H9 (cell line): Measurements from ENCODE around the gene PLD5. TPM values are rescaled to one million over a fixed set of nuclear protein-coding genes. Genes with fewer than 3 reads are reported as not detected.
A peak's percentile ranks its signal among the peaks of the same experiment; 100 is the strongest.

Experiments used
- DNase-seq: peaks from one replicate; pipeline ENCODE4 v3.0.0-alpha.2; 2017
- H2AFZ ChIP-seq: one replicate; pipeline ENCODE4 v1.6.1; 2013; ENCODE audit warnings: mild to moderate bottlenecking, low read length, control low read depth, moderate library complexity
- H2AK5ac ChIP-seq: 2 replicates; pipeline ENCODE4 v1.6.1; 2013; ENCODE audit warnings: low read length, control low read depth, mixed read lengths; ENCODE audit not compliant: insufficient read length
- H2BK120ac ChIP-seq: one replicate; pipeline ENCODE4 v1.6.1; 2013; ENCODE audit warnings: low read depth, mild to moderate bottlenecking, low read length, control low read depth, inconsistent platforms; ENCODE audit not compliant: poor library complexity, severe bottlenecking
- H2BK12ac ChIP-seq: 2 replicates; pipeline ENCODE4 v1.6.1; 2013; ENCODE audit warnings: low read length, control low read depth, mixed read lengths, low read depth; ENCODE audit not compliant: insufficient read length
- H2BK15ac ChIP-seq: 2 replicates; pipeline ENCODE4 v1.6.1; 2013; ENCODE audit warnings: low read depth, low read length, control low read depth
- H2BK20ac ChIP-seq: one replicate; pipeline ENCODE4 v1.6.1; 2013; ENCODE audit warnings: low read depth, mild to moderate bottlenecking, low read length, control low read depth, inconsistent platforms; ENCODE audit not compliant: poor library complexity, severe bottlenecking
- H2BK5ac ChIP-seq: 2 replicates; pipeline ENCODE4 v1.6.1; 2013; ENCODE audit warnings: low read length, control low read depth, mixed read lengths; ENCODE audit not compliant: insufficient read length
- H3K14ac ChIP-seq: 2 replicates; pipeline ENCODE4 v1.6.1; 2013; ENCODE audit warnings: low read length, control low read depth; ENCODE audit not compliant: insufficient read depth
- H3K18ac ChIP-seq: 2 replicates; pipeline ENCODE4 v1.6.1; 2013; ENCODE audit warnings: low read depth, mild to moderate bottlenecking, mixed read lengths, low read length, control low read depth; ENCODE audit not compliant: insufficient read length
- H3K23ac ChIP-seq: 2 replicates; pipeline ENCODE4 v1.6.1; 2013; ENCODE audit warnings: low read length, control low read depth, mixed read lengths, low read depth; ENCODE audit not compliant: insufficient read length
- H3K23me2 ChIP-seq: 2 replicates; pipeline ENCODE4 v1.6.1; 2013; ENCODE audit warnings: low read depth, mild to moderate bottlenecking, mixed read lengths, low read length, control low read depth; ENCODE audit not compliant: insufficient read length, poor library complexity, severe bottlenecking
- H3K27ac ChIP-seq: 2 replicates; pipeline ENCODE4 v1.5.1; 2013; ENCODE audit warnings: low read length, control low read depth, mixed read lengths, low read depth; ENCODE audit not compliant: insufficient read length
- H3K27me3 ChIP-seq: 2 replicates; pipeline ENCODE4 v1.6.1; 2013; ENCODE audit warnings: low read length, control low read depth, inconsistent platforms; ENCODE audit not compliant: insufficient read depth
- H3K4ac ChIP-seq: 2 replicates; pipeline ENCODE4 v1.6.1; 2013; ENCODE audit warnings: low read depth, mild to moderate bottlenecking, control low read depth, inconsistent platforms, low read length, moderate library complexity
- H3K4me1 ChIP-seq: 2 replicates; pipeline ENCODE4 v1.6.1; 2013; ENCODE audit warnings: low read length, control low read depth, inconsistent platforms; ENCODE audit not compliant: insufficient read depth
- H3K4me2 ChIP-seq: 2 replicates; pipeline ENCODE4 v1.6.1; 2013; ENCODE audit warnings: low read length, control low read depth, mixed read lengths; ENCODE audit not compliant: insufficient read length, insufficient read depth
- H3K56ac ChIP-seq: 2 replicates; pipeline ENCODE4 v1.6.1; 2013; ENCODE audit warnings: low read depth, mild to moderate bottlenecking, mixed read lengths, low read length, control low read depth; ENCODE audit not compliant: insufficient read length
- H3K79me1 ChIP-seq: 2 replicates; pipeline ENCODE4 v1.6.1; 2013; ENCODE audit warnings: low read depth, mild to moderate bottlenecking, moderate library complexity, low read length, control low read depth, inconsistent platforms; ENCODE audit not compliant: insufficient read depth, poor library complexity, severe bottlenecking
- H3K79me2 ChIP-seq: 2 replicates; pipeline ENCODE4 v1.6.1; 2013; ENCODE audit warnings: low read length, control low read depth, inconsistent platforms; ENCODE audit not compliant: insufficient read depth
- H3K9ac ChIP-seq: 2 replicates; pipeline ENCODE4 v1.6.1; 2013; ENCODE audit warnings: low read length, control low read depth, mixed read lengths; ENCODE audit not compliant: insufficient read length; ENCODE audit errors: extremely low read depth
- H3K9me3 ChIP-seq: one replicate; pipeline ENCODE4 v1.6.1; 2013; ENCODE audit warnings: low read depth, low read length, inconsistent platforms; ENCODE audit not compliant: control insufficient read depth
- H3T11ph ChIP-seq: one replicate; pipeline ENCODE4 v1.6.1; 2013; ENCODE audit warnings: mild to moderate bottlenecking, low read length, control low read depth, inconsistent platforms
- H4K20me1 ChIP-seq: one replicate; pipeline ENCODE4 v1.6.1; 2013; ENCODE audit not compliant: control insufficient read depth, insufficient read length, insufficient read depth
- H4K5ac ChIP-seq: 2 replicates; pipeline ENCODE4 v1.6.1; 2013; ENCODE audit warnings: low read depth, mild to moderate bottlenecking, mixed read lengths, low read length, control low read depth; ENCODE audit not compliant: insufficient read length
- H4K8ac ChIP-seq: replicated peaks from 2 replicates; pipeline ENCODE4 v1.6.1; 2013; ENCODE audit warnings: low read length, control low read depth, mixed read lengths, low read depth; ENCODE audit not compliant: insufficient read length
- H4K91ac ChIP-seq: 2 replicates; pipeline ENCODE4 v1.6.1; 2013; ENCODE audit warnings: low read depth, mild to moderate bottlenecking, moderate library complexity, mixed read lengths, low read length, control low read depth; ENCODE audit not compliant: insufficient read length
- H3K27ac Mint-ChIP-seq, 3 experiments: 2 replicates in 2 of 3; 3 replicates in 1 of 3; pipeline ENCODE4 v1.8.0; 2020 to 2021; ENCODE audit warnings: mixed read lengths in 3 of 3, mild to moderate bottlenecking in 1 of 3, moderate library complexity in 1 of 3
- H3K27me3 Mint-ChIP-seq: 2 replicates; pipeline ENCODE4 v1.8.0; 2021; ENCODE audit warnings: low read depth, mild to moderate bottlenecking, moderate library complexity, mixed read lengths
- H3K36me3 Mint-ChIP-seq, 3 experiments: 2 replicates in 2 of 3; 3 replicates in 1 of 3; pipeline ENCODE4 v1.8.0; 2020 to 2021; ENCODE audit warnings: low read depth in 3 of 3, mixed read lengths in 3 of 3; ENCODE audit not compliant: insufficient read depth in 1 of 3
- H3K4me1 Mint-ChIP-seq, 2 experiments: 2 replicates each; pipeline ENCODE4 v1.8.0; 2020; ENCODE audit warnings: mixed read lengths in 2 of 2
- H3K4me3 Mint-ChIP-seq, 2 experiments: 2 replicates in 1 of 2; 3 replicates in 1 of 2; pipeline ENCODE4 v1.8.0; 2020 to 2021; ENCODE audit warnings: mild to moderate bottlenecking in 2 of 2, mixed read lengths in 2 of 2, moderate library complexity in 1 of 2
- H3K9me3 Mint-ChIP-seq, 2 experiments: 2 replicates in 1 of 2; 3 replicates in 1 of 2; pipeline ENCODE4 v1.8.0; 2020; ENCODE audit warnings: mild to moderate bottlenecking in 2 of 2, mixed read lengths in 2 of 2, moderate library complexity in 1 of 2
- CTCF ChIP-seq: fragments of 200-600 bp; sonication (generic); conservative IDR thresholded peaks from 3 replicates; pipeline ENCODE4 v1.8.0; 2021; ENCODE audit warnings: antibody characterized with exemption, mild to moderate bottlenecking
- WGBS: extraction: QIAGEN DNeasy Blood & Tissue Kit; methylation state at CpG from one replicate; pipeline ENCODE4 v1.1.7; 2013; ENCODE audit warnings: missing lambda C conversion rate, low lambda C conversion rate, mixed read lengths; ENCODE audit not compliant: insufficient read length; ENCODE audit errors: extremely low coverage; 5-methylcytosine and 5-hydroxymethylcytosine counted together
- total RNA-seq: library from RNA; stranded (reverse); gene quantifications from 2 replicates; pipeline ENCODE4 v1.2.1, GENCODE V29; 2021

Gene PLD5
- total RNA-seq, 1 experiment from 2014 or later = 5.2 TPM

GRCh38 chr1:242412921-242413320, 111.6 kb downstream of the PLD5 start:
- H3K9me3 ChIP-seq = no peaks in the 10 kb centered on the region
- Mint-ChIP-seq H3K27ac (peak overlapping the region in 1 of 3 experiments; percentile 19; a peak in 1 of 7 replicates), H3K36me3 (peaks cover 12 to 29% (median 12%) of the 10 kb centered on the region in 3 experiments; a peak in 6 of 7 replicates), H3K9me3 (peaks cover 19 to 26% of the 10 kb centered on the region in 2 experiments), H3K4me3 (no peak overlapping the region), H3K27me3 (no peaks in the 10 kb centered on the region), H3K4me1 (peaks cover 23% of the 10 kb centered on the region in 2 experiments)
- no peak for DNase-seq
- no peaks in the 10 kb centered on the region for H4K20me1 ChIP-seq
- H3K27ac ChIP-seq = no peak overlapping the region
- no CpG with 5 or more reads among the region's 6 CpGs for WGBS
- H4K5ac ChIP-seq = no peak overlapping the region
- no peak overlapping the region for H3K14ac ChIP-seq
- no peak for TF ChIP-seq CTCF
- no peak overlapping the region for H2AK5ac ChIP-seq
- H3T11ph ChIP-seq = no peak overlapping the region
- no peaks in the 10 kb centered on the region for H3K27me3 ChIP-seq
- no peak overlapping the region for H4K8ac ChIP-seq
- no peak overlapping the region for H3K9ac ChIP-seq
- H2BK120ac ChIP-seq = no peak overlapping the region
- peaks cover 5% of the 10 kb centered on the region; the same call in 1 of the 2 replicates for H3K4me1 ChIP-seq
- H2BK5ac ChIP-seq = no peak overlapping the region
- no peaks in the 10 kb centered on the region for H3K79me2 ChIP-seq
- H2BK20ac ChIP-seq = no peak overlapping the region
- H3K56ac ChIP-seq = no peak overlapping the region
- no peak overlapping the region for H3K4me2 ChIP-seq
- H3K4ac ChIP-seq = no peak overlapping the region
- H2BK15ac ChIP-seq = no peak overlapping the region
- H3K23me2 ChIP-seq = no peaks in the 10 kb centered on the region
- no peak overlapping the region for H3K23ac ChIP-seq
- H2AFZ ChIP-seq = no peak overlapping the region
- no peak overlapping the region for H3K18ac ChIP-seq
- H4K91ac ChIP-seq = no peak overlapping the region
- no peak overlapping the region for H2BK12ac ChIP-seq
- H3K79me1 ChIP-seq = no peaks in the 10 kb centered on the region
